ENCODE results near the gene VCAN. TPM values are rescaled to one million over a fixed set of nuclear protein-coding genes. Genes with fewer than 3 reads are reported as not detected.
A peak's percentile ranks its signal among the peaks of the same experiment; 100 is the strongest.

VCAN gene
- total RNA-seq, 1 donor from 2014 or later: 341 TPM

- H3K36me3 Mint-ChIP-seq: peaks cover 4% of the 10 kb centered on the region
- H3K27me3 Mint-ChIP-seq: peaks cover 36% of the 10 kb centered on the region
- H3K4me1 Mint-ChIP-seq (ENCODE audit: unreplicated experiment): peaks cover 11% of the 10 kb centered on the region
- H3K27ac Mint-ChIP-seq: no peak overlapping the region
- no peaks in the 10 kb centered on the region for H3K9me3 Mint-ChIP-seq
- DNase-seq (ENCODE audit: extremely low spot score, unreplicated experiment): no peak
- no peak overlapping the region for H3K4me3 Mint-ChIP-seq
- peak; percentile 26 for TF ChIP-seq CTCF (conservative IDR thresholded peaks at IDR 0.05)
Observed at GRCh38 chr5:83467371-83468035, 4.0 kb upstream of the VCAN start.

DNA sequence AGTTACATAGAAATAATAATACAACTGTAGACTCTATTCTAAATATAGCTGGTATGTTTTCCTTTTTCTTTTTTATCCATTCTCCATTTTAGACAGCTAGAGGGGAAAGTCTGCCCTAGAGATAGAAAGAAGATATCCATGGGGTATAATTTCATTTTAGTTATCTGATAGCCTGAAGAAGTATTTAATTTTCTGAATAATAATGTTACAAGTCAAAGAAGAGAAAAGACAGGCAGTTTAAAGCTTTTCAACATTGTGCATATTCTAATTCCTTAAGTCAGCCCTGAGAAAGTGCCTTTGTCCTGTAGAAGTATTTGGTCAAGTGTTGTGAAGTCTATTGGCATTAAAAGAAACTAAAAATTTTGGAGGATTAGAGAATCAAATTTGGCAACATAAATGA, 2.5 kb upstream of the VCAN start:
- Mint-ChIP-seq H3K27me3 (peaks cover 47% of the 10 kb centered on the region), H3K4me1 (ENCODE audit: unreplicated experiment) (peaks cover 11% of the 10 kb centered on the region), H3K36me3 (peaks cover under 1% of the 10 kb centered on the region), H3K27ac (no peak overlapping the region), H3K9me3 (no peaks in the 10 kb centered on the region), H3K4me3 (no peak overlapping the region)
- no peak for TF ChIP-seq CTCF (conservative IDR thresholded peaks at IDR 0.05)
- no peak for DNase-seq (ENCODE audit: extremely low spot score, unreplicated experiment)

DNA sequence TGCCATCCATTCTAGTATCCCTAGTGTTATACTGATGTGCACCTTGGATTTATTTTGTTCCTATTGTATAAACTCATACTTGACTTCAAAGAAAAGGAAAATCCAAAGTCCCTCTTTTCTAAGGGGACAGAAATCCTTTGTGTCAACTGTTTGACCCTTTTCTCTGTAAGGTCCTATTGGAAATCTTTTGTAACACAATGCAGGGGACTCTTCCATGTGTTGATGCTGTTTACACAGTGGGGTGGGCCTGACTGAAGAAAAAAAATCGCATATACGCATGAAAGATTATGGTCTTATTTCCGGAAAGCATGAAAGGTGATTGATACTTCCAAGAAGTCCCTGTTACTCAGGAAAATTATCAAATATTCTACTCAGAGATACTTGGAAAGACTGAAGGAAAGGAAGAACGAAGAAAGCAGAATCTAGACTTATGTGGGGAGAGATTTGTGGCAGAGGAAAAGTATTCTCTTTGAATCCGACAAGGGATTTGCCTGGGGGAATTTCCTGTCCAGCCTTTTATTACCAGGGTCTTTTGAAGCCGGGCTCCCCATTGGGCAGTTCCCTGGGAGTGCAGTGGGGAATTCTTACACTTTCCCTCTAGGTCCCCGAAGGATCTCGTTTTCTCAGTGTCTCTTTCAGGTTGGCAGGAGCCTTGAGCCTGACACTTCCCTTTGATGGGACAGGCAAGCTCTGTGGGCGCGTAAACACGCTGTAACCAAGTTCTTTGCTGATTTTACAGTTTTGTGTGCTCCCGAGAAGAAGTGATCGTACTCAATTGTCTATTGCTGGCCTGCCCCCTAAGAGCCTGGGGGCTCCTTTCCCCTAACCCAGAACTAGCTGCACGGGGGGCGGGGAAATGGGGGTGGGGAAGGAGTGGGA, 779 bp upstream of the VCAN start:
- Mint-ChIP-seq H3K4me1 (ENCODE audit: unreplicated experiment) (peaks cover 22% of the 10 kb centered on the region), H3K9me3 (no peaks in the 10 kb centered on the region), H3K27ac (peak overlapping the region; percentile 9), H3K27me3 (peaks cover 48% of the 10 kb centered on the region), H3K36me3 (no peaks in the 10 kb centered on the region), H3K4me3 (peak overlapping the region; percentile 99)
- TF ChIP-seq CTCF (conservative IDR thresholded peaks at IDR 0.05): no peak
- DNase-seq (ENCODE audit: extremely low spot score, unreplicated experiment): no peak

GRCh38 chr5:83472213-83472507, 616 bp downstream of the VCAN start:
- peaks cover 42% of the 10 kb centered on the region for H3K27me3 Mint-ChIP-seq

More at GRCh38 chr5:83472213-83472507, 616 bp downstream of the VCAN start:
- Mint-ChIP-seq H3K27ac (peak overlapping the region; percentile 87), H3K9me3 (no peaks in the 10 kb centered on the region), H3K4me1 (ENCODE audit: unreplicated experiment) (peaks cover 31% of the 10 kb centered on the region), H3K4me3 (peak overlapping the region; percentile 99), H3K36me3 (no peaks in the 10 kb centered on the region)
- TF ChIP-seq CTCF (conservative IDR thresholded peaks at IDR 0.05): no peak
- DNase-seq (ENCODE audit: extremely low spot score, unreplicated experiment): no peak

All from type B pancreatic cell (in vitro differentiated cells).